HG02938 (cell line): Measurements from ENCODE around the gene STK32B.
"Not testable (repeated sequence)": the region's sequence is repeated elsewhere in the genome, so short reads cannot be mapped to it uniquely, and the experiment has no call there.

Source experiments
- ATAC-seq: cut with Tn5 transposase; IDR thresholded peaks from one replicate; pipeline ENCODE4 v1.9.1; 2021; ENCODE audit warnings: mild to moderate bottlenecking, moderate library complexity; ENCODE audit not compliant: unreplicated experiment

The STK32B gene

GRCh38 chr4:5203309-5203992, 152.2 kb downstream of the STK32B start:
- ATAC-seq, result no peak

DNA sequence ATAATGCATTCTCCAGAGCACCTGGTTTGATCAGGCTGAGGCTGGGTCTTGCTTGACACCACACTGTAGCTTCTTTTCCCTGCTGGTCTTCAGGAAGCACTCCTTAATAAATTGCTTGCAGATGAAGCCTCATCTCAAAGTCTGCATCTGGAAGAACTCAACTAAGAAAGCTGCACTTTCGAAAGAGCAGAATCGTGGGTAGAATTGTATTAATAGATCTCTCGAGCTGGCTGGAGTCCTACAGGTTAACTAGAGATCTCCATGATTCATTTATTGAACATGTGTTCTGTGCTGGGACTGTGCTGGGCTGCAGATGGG, 152.7 kb downstream of the STK32B start:
- ATAC-seq, result no peak

- no peak for ATAC-seq
Measured at GRCh38 chr4:5204781-5205180, 153.5 kb downstream of the STK32B start.

- ATAC-seq, result no peak
Measured at GRCh38 chr4:5206016-5206790, 154.9 kb downstream of the STK32B start.

GRCh38 chr4:5209862-5210261, 158.6 kb downstream of the STK32B start:
- ATAC-seq, result no peak

DNA sequence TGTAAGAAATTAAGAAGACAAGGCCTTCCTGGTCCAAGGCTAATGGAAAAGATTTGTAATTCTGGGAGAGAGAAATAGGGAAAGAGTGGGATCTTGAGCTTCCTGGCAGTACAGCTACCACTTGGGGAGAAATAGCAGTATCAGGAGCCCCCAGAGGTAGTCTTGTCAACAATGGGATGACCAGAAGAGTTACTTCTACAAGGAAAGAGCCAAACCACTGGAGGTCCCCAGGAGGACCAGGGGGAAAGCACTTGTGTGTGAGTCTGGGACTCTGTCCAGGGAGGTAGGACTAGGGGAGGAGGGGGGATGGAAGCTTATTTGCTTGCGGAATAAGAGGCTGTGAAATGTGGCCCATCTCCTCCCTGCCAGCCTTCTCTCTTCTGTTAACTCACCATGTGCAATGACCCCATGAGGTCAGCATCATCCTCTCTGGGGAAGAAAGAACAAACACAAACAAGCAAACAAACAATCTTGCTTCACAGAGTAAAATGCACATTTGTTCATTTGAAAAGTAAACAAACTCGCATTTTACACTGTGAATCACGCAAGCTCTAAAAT, 160.1 kb downstream of the STK32B start:
- ATAC-seq, result no peak

- no peak for ATAC-seq
Measured at GRCh38 chr4:5212255-5213013, 161.2 kb downstream of the STK32B start.

DNA sequence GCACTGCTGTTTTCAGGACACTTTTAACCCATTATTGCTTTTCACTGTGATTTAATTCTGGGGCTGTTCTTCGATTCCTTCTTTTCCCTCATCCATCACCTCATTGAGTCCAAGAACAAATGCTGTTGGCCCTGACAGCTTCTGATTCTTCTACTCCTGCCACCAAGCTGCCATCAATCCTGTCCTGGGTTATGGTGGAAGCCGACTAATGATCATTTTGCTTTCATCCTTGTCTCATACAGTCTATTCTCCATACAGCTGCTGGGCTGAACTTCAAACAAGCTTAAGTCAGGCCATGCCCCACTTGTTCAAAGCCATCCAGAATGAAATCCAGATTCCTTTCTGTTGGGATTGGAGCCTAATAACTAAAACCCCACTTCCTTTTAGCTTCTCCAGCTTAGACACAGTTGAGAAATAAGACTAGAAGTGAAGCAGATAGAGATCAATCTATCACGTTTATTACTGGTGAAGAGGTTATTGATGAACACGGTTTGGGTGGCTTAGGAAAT, 161.9 kb downstream of the STK32B start:
- ATAC-seq, result no peak

- ATAC-seq, result no peak
Measured at GRCh38 chr4:5215321-5215720, 164.0 kb downstream of the STK32B start.

- no peak for ATAC-seq
Measured at GRCh38 chr4:5217421-5217820, 166.1 kb downstream of the STK32B start.

GRCh38 chr4:5218376-5219069, 167.2 kb downstream of the STK32B start:
- no peak for ATAC-seq

- no peak for ATAC-seq
Measured at GRCh38 chr4:5220028-5220427, 168.7 kb downstream of the STK32B start.

DNA sequence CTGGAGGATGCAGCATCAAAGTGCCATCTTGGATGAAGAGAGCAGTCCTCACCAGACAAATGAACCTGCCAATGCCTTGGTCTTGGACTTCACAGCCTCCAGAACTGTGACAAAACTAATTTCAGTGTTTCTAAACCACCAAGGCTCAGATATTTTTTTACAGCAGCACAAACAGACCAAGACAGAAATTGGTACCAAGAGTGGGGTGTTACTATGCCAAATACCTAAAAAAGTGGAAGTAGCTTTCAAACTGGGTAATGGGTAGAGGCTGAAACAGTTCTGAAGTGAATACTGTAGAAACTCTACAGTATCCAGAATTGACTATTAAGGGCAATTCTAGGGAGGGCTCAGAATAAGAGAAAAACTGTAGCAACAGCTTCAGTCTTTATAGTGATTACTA, 170.8 kb downstream of the STK32B start:
- ATAC-seq, result no peak

- ATAC-seq, result no peak
Measured at GRCh38 chr4:5222951-5223350, 171.7 kb downstream of the STK32B start.

DNA sequence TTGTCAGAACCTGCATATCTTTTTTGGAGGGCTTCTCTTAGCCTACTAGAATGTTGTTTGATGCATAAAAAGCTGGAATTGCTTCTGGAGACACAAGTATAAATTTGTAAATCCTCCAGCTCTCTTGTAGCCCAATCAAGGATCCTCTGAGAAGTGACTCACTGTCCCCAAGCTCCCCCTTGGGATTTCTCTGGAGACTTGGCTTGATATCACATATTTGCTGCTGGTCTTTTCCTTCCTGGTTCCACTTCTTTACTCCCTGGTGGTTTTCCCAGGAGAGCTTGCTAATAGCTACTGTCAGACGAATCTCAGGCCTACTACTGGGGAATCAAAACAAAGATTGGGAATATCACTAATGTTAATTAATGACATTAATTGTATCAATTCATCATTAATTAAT, 173.1 kb downstream of the STK32B start:
- ATAC-seq, result no peak

GRCh38 chr4:5232549-5232948, 181.3 kb downstream of the STK32B start:
- ATAC-seq, result no peak

- no peak for ATAC-seq
Measured at GRCh38 chr4:5237086-5237660, 185.9 kb downstream of the STK32B start.

GRCh38 chr4:5238173-5238572, 186.9 kb downstream of the STK32B start:
- ATAC-seq, result no peak

GRCh38 chr4:5247061-5247460, 195.8 kb downstream of the STK32B start:
- ATAC-seq, result not testable (repeated sequence)

DNA sequence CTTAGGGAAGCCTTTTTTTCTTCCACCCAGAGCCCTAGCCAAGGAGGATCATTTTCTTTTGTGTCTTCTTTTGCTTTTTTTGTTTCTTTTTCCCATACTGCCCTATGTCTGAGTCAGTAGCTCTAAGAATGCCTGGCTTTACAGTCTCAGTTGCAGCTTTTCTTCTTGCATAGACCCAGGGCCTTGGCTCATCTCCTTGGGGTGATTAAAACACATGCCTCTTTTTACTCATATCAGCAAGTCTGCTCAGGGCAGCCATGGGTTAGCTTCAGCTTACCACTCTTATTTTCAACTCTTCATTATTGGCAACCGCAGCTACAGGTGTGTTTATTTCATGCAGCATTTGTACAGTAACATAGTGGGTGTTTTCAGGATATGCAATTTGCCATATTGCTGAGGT, 196.5 kb downstream of the STK32B start:
- no peak for ATAC-seq
